CMK (cell line): ENCODE results near the gene SRSF3.
"Not testable (repeated sequence)": the region's sequence is repeated elsewhere in the genome, so short reads cannot be mapped to it uniquely, and the experiment has no call there.

Experiments used
- DNase-seq: peaks from one replicate; pipeline ENCODE4 v3.0.0-alpha.2; 2010; ENCODE audit warnings: low read depth

The SRSF3 gene

DNA sequence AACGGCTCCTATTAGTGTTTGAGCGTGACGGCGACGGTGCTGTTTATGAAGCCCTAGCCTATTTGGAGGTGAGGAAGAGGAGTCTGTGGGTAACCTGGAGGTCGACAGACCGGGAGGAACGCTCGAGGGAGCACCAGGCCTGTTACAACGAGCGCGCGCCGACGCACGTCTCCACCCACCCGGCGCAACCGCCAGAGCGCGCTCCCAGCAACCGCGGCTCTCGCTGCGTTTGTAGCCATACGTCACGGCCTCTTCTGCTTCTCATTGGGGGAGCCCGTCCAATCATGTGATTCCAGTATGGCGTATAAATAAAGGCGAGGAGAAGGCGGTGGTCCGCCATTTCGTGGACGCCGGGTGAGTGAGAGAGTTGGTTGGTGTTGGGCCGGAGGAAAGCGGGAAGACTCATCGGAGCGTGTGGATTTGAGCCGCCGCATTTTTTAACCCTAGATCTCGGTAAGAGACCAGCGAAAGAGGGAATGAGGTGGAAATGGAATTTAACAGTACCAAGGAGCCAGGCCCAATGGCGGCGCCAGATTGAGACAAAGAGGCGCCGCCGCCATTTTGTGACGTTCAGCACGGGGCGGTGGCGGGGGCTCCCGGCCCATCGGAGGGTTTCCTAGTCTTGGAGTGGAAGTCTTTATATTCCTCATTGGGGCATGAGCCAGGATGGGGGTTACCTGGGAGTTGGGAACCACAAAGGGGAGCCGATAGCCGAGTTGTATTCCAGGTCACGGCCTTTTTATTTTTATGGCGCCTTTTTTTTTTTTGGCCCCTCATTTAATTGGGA, at the start of gene SRSF3:
SRSF3 (plus strand) TSS at position 334 of the 787 bp plus-strand sequence. CDS start 2,401 bp downstream, outside the sequence.
- peak; percentile 89 for DNase-seq

DNA sequence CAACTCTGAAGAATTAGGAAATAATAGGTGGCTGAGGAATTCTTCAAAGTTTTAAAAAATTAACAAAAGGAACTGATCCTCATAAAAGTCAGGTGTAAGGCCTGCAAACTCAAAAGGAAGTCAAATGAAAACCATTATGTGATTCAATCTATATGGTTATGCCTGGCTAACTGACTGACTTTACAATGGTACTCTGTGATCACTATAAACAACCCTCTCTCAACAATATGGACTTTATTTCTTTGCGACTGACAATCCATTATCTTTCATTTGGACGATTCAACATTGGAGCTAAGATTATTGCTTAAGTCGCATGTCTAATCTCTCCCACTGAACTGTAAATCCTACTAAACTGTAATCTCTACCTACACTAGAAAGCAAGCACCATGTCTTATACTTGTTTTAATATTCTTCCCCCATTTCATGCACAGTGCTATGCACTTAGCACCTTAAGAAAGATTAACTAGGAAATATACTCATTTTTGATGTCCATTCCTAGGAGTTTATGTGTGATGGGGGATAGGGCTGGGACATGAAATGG, 48.3 kb upstream of the SRSF3 start:
- no peak for DNase-seq

DNA sequence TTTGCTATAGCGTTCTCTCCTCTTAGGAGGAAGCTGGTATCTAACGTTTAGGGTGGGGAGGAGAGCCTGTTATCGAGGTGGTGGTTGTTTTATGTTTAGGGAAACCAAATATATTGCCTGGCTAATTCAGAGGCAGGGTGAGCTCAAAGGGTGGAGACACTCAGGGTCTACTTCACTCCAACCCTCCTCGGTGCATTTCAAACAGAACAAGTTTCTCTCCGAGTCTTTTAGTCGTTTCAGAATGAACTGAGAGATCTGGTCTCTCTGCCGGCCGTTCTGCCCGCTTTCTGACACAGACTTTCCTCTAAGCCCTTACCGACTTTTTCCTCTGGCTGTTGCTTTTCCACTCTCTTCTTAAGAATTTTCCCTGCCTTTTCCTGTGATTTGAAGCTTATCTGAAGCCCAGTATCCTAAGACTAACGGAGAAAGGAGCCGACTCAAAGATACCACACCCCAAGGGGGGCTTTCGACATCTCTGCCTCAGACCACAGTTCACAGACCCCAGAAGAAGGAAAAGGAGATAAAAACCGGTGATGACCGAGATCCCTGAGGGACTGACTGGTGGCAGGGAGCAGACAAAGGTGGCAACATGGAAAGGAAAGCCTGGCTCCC, 47.7 kb upstream of the SRSF3 start:
- no peak for DNase-seq

DNA sequence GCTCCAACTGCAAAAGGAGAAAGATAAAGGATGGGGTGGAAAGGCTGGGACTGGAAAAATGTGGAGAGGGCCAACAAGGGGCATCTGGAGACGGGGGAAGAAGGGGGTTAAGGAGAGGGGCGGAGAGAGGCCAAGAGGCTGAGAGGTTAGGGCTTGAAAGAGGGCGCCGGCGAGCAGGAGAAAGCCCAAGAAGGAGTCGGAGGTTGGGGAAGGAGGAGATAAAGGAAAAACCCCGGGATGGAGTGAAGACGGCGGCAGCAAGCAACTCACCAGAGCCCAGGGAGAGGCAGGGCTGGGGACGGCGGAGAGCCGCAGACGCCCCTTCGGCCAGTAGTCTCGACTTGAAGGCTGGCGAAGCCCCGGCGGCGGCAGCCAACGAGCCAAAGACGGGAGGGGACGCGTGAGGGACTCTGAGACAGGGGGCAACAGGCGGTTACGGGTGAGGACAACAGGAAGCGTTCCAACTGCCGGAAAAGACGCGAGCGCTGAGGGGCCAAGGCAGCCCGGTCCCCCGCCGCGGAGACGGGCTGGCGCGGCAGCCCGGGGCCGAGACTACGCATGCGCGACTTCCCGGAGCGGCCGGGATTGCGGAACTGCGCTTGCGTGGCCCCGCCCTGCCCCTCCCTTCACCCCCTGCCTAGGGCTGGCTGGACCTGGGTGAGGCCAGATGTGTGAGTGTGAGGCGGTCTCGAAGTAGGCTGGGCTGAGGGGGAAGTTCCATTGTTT, 47.1 kb upstream of the SRSF3 start, which contains the start of gene STK38:
STK38 (minus strand) TSS at position 560 of the 726 bp plus-strand sequence. CDS start 7,277 bp downstream, outside the sequence.
- DNase-seq, result peak; percentile 81

DNA sequence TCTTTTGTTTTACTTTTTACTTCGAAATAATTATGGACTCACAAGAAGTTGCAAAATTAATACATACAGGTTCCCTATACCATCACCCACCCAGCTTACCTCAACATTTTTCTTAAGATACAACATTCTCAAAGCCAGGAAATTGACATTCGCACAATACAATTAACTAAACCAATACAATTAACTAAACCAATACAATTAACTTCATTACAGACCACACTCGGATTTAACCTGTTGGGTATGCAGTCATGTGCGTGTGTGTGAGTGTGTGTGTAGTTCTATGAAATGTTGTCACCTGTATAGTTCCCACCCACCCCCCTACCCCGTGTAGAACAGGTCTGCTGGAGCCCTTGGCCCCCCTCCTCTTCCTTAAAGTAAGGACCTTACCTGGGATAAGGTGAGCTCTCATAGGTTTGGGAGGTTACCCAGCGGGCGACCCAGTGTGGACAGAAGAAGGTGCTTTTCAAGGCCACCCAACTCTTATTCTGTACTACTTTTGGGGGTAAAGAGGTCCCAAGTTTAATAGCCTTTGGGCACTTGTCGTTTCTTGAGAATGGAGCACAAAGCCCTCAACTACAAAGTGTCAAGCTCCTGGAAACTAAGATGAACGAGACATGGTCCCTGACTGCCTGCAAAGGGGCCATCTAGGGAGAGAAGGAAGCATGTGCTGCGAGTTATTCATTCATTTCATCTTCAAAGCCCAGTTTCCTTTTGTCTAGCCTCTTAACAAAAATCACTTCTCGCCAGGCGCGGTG, 46.3 kb upstream of the SRSF3 start:
- DNase-seq, result no peak

DNA sequence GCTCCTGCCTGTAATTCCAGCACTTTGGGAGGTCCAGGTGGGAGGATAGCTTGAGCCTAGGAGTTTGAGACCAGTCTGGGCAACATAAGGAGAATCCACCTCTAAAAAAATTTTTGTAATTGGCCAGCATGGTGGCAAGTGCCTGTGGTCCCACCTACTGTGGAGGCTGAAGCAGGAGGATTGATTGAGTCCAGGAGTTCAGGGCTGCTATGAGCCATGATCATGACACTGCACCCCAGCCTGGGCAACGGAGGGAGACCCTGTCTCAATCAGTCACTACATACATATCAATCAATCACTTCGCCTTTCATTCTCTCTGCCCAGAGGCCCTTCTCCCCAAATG, 45.8 kb upstream of the SRSF3 start:
- no peak for DNase-seq

DNA sequence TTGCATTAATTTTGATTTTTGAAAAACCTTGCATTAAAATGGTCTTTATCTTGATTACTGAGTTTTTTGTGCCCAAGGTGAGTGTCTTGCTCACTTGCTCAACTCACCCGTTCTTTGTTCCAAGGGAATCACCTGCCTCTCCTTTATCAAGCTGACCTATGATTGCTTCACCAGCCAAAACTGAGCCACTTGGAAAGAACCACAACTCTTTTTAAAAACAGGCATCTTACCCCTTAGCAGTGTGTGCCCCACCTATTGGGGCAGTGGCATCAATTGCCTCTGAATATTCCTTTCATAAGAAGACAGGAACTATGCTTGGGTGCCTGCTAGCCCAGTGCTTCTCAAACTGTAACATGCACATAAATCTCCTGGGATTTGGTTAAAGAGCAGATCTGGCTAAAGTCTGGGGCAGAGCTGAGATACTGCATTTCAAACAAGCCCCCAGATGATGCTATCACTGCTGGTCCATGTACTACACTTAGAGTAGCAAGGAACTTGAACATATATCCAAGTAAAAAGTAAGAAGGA, 43.6 kb upstream of the SRSF3 start:
- DNase-seq, result no peak

DNA sequence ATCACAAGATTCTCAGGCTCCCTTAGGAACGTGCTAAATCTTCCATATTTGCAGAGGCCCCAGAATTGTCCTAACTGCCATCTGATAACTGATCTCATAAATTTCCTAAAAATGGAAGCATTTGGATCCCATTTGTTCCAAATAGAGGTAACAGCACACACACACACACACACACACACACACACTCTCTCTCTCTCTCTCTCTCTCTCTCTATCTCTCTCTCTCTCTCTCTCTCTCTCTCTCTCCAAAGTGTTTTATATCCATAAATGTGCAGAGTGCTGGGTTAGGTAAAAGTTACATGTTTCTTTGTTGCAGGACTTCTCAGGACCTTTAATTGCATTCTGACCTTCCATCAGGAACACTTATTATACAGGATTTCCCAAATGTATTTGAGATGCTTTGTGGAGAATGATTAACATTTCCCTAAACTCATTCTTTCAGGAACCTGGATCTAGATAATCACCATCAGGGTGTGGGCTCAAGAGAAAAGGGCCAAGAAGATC, 38.4 kb upstream of the SRSF3 start:
- DNase-seq, result no peak

DNA sequence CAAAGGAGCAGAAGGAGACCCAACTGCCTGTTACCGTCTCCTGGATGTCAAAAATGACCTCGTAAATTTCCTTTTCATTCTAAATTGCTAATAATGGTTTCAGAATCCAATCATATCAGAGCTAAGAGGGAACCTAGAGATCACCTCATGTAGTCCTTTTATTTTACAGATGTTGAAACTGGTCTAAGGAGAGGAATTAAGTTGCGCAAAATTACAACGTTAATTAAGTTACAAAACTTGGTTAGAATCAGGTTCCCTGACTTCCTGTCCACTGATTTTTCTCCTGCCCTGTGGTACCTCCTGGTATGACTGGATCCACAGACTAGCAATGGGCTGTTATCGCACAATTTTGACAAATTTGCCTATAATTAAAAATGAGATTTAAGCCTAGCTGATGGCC, 37.9 kb upstream of the SRSF3 start:
- DNase-seq, result no peak

DNA sequence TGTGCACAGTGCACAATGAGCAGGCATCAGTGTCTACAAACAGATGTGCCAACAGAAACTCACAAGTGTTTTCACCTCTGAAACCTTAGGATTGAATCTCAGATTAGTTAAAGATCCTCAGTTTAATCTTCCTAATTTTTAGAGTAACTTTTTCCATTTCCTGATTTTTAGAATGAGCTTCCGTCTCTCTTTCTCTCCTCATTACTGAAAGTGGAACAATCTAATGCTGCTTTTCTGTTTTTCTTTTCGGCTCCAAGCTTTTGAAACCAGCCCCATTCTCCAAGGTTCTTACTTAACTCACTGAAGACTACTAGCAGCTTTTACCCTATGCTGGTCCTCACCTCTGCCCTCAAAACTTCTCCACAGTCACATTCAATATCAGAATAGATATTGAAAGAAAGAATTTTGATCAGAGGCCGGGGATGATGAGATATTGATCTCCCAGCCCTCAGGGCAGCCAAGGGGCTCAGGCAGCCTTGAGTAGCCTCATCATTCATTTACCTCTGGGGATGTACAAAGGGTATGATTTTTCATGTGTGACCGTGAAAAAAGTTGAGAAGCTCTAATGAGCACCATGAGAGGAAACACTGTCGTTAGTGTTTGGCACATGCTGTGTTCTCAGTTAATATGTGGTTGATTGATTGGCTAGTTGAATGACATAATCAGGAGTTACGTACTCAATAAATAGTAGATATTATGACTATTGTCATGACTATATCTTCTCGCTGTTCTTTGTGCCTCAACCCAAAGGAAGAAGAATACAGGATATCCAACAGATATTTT, 35.0 kb upstream of the SRSF3 start:
- DNase-seq, result no peak

DNA sequence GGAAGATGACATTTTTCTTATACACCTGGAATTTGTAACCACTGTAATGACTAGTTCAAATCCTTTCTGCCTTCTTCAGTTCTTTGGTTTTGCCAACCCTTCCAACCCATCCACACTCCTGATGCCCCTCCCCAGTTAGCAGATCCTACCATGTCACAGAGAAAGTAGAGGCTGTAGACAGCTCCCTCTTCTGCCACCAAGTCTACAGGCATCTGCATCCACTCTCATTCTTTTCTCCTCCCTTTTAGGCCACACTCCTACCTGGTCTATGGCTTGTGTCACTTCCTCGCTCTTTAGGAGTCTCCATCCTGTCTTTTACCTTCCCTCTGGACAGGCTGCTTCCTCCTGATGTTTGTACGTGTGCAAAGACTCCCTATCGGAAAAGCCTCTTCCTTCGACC, 33.3 kb upstream of the SRSF3 start:
- DNase-seq, result no peak

DNA sequence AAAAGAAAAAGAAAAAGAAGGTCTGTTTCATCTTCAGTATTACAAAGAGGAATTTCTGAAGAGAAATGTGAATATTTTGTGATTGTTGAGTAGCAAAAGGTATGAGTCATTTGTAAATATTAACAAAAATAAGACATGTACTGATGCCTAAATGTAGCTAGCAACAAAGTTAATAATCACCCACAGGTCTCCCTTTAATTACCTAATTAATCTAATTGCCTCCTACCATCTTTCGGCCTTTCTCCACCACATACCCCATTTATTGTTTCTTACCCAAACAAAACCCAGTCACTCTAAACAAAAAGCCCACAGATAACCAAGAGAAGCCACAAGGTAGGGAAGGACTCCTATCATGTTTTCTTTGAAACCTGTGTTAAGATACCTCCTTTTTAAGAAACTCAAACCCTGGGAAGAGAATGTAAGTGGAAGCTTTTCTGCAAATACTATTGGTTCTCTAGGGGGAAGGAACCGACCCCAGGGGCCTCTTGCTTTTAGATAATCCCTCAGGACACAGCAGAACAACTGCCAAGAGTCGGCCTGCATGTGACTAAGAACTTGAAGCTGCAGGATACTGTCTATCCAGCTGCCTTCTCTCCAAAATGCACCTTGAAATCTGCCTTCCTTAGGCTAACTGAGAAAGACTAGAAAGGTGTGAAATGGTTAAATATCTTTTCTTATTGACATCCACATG, 30.8 kb upstream of the SRSF3 start:
- DNase-seq, result no peak

DNA sequence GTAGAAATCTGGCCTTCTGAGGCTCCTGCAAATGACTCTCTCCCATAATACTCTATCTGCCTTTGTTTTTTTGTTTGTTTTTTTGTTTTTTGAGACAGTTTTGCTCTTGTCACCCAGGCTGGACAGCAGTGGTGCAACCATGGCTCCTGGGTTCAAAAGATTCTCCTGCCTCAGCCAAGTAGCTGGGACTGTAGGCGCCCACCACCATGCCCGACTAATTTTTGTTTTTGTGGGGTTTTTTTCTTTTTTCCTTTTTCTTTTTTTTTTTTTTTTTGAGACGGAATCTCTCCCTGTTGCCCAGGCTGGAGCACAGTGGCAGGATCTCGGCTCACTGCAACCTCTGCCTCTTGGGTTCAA, 30.3 kb upstream of the SRSF3 start:
- no peak for DNase-seq

DNA sequence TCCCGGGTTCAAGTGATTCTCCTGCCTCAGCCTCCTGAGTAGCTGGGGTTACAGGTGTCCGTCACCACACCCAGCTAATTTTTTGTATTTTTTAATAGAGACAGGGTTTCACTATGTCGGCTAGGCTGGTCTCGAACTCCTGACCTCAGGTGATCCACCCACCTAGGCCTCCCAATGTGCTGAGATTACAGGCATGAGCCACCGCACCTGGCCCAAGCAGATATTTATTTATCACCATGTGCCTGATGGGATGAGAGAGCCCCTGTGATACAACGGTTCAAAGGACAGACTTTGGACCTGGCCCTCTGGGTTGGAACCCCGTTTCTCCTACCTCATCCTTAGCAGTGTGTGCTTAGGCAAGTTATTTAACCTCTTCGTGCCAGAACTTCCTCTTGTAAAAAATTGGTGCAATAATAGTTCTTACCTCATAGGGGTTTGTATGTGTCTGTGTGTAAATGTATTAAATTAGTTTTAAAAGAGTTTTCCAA, 27.7 kb upstream of the SRSF3 start:
- no peak for DNase-seq

DNA sequence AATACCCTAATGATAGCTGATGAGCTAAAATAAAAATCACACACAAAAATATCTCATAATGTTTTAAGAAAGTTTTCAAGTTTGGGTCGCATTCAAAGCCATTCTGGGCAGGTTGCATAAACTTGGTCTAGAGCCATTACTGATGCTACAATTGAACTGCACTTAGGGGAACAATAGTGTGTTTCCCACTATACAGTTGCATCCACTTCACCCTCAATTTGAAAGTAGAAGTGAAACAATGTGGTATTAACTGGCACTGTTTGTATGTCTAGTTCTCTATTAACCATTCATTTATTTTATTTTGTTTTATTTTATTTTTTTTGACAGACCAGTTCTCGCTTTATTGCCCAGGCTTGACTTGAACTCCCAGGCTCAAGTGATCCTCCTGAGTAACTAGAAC, 23.9 kb upstream of the SRSF3 start:
- DNase-seq, result no peak

DNA sequence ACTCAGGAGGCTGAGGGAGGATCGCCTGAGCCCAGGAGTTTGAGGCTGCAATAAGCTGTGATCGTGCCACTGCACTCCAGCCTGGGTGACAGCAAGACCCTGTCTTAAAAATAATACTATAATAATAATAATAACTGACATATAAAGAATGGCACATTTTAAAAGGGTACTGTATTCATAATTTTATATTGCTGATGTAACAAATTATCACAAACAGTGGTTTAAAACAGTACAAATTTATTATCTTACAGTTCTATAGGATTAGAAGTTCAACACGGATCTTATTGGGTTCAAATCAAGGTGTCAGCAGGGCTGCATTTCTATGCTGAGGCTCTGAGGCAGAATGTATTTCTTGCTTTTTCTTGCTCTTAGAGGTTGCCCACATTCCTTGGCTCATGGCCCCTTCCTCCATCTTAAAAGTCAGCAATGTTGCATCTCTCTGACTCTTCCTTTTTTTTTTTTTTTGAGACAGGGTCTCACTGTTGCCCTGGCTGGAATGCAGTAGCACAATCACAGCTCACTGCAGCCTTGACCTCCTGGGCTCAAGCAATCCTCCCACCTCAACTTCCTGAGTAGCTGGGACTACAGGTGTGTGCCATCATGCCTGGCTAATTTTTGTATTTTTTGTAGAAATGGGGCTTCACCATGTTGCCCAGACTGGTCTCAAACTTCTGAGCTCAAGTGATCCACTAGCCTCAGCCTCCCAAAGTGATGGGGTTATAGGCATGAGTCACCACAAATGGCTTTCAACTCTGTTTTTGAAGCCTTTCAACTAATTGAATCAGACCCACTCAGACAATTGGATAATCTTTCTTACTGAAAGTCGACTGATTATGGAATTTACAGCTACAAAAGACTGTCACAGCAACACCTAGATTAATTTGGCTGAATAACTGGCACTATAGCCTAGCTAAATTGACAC, 22.8 kb upstream of the SRSF3 start:
- DNase-seq, result no peak

DNA sequence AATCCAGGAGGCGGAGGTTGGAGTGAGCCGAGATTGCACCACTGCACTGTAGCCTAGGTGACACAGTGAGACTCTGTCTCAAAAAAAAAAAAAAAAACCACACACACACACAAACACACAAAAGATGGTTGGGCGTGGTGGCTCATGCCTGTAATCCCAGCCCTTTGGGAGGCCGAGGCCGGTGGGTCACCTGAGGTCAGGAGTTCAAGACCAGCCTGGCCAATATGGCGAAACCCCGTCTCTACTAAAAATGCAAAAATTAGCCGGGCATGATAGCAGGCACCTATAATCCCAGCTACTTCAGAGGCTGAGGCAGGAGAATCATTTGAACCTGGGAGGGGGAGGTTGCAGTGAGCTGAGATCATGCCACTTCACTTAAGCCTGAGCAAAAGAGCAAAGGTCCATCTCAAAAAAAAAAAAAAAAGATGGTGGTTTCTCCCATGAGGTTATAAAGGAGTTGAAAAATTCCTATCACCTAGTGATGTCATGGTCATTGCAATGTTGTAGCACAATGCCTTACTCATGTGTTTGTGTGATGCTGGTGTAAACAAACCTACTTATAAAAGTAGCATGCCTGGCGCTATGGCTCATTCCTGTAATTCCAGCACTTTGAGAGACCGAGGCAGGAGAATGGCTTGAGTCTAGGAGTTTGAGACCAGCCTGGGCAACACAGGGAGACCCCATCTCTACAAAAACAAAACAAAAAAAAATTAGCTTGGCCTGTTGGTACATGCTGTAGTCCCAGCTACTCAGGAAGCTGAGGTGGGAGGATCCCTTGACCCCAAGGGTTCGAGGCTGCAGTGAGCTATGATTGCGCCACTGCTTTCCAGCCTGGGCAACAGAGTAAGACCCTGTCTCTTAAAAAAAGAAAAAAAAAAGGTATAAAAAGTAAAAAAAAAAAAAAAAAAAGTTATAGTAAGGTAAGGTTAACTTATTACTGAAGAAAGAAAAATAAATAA, 21.5 kb upstream of the SRSF3 start:
- DNase-seq, result not testable (repeated sequence)

DNA sequence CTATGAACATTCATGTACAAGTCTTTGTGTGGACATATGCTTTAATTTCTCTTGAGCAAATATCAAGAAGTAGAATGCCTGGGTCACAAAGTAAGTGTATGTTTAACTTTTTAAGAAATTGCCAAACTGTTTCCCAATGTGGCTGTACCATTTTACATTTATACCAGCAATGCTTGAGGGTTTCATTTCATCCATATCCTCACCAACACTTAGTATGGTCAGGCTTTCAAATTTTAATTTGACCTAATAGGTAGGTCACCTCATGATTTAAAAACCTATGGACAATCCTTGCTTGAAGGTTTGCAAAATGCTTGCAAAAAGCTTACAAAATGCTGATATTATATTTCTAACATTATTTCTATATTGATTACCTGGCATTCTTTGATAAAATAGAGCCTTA, 19.5 kb upstream of the SRSF3 start:
- DNase-seq, result no peak
